HL-60/S4 treated with phorbol 12-myristate 13-acetate at 8.2 ng/mL for 4 days and 3 days (cell line): ENCODE data around the gene ASL.
"Not testable (repeated sequence)": the region's sequence is repeated elsewhere in the genome, so short reads cannot be mapped to it uniquely, and the experiment has no call there.

ENCODE experiments used
- in situ Hi-C: fragments of 300-500 bp; cut with MboI; formaldehyde crosslinking; loops from 2 replicates; pipeline ENCODE4 v1.15.0; 2022; ENCODE audit warnings: low sequenced_read_pairs

Gene ASL

GRCh38 chr7:66116680-66117420 is 41.2 kb downstream of the ASL start:
- in situ Hi-C loops = not testable (repeated sequence)

- in situ Hi-C loops = no loop called here
These were observed 43.0 kb downstream of the ASL start for GRCh38 chr7:66118603-66119002.

- in situ Hi-C loops = no loop called here
These were observed 43.7 kb downstream of the ASL start for GRCh38 chr7:66119245-66119850.

GRCh38 chr7:66123175-66123528 is 47.5 kb downstream of the ASL start:
- in situ Hi-C loops = no loop called here

- in situ Hi-C loops = not testable (repeated sequence)
These were observed 48.9 kb downstream of the ASL start for GRCh38 chr7:66124569-66124861.

GRCh38 chr7:66125052-66125694 is 49.6 kb downstream of the ASL start:
- in situ Hi-C loops = no loop called here

GRCh38 chr7:66125781-66126352 is 50.2 kb downstream of the ASL start:
- in situ Hi-C loops = not testable (repeated sequence)

GRCh38 chr7:66127172-66127571 is 51.6 kb downstream of the ASL start:
- in situ Hi-C loops = not testable (repeated sequence)

- in situ Hi-C loops = no loop called here
These were observed 63.6 kb downstream of the ASL start for GRCh38 chr7:66138994-66139752.

- in situ Hi-C loops = no loop called here
These were observed 65.3 kb downstream of the ASL start for GRCh38 chr7:66140924-66141323.

GRCh38 chr7:66142334-66142733 is 66.7 kb downstream of the ASL start:
- in situ Hi-C loops = no loop called here

- in situ Hi-C loops = no loop called here
These were observed 67.4 kb downstream of the ASL start for GRCh38 chr7:66142996-66143395.
